Activated CD4-positive, alpha-beta T cell treated with anti-CD3 and anti-CD28 coated beads for 48 hours (primary cell): ENCODE data around the gene DGLUCY.
"Not testable (repeated sequence)": the region's sequence is repeated elsewhere in the genome, so short reads cannot be mapped to it uniquely, and the experiment has no call there.

Source experiments
- DNase-seq: peaks from one replicate; pipeline ENCODE4 v3.0.0-alpha.2; 2020

Gene DGLUCY

DNA sequence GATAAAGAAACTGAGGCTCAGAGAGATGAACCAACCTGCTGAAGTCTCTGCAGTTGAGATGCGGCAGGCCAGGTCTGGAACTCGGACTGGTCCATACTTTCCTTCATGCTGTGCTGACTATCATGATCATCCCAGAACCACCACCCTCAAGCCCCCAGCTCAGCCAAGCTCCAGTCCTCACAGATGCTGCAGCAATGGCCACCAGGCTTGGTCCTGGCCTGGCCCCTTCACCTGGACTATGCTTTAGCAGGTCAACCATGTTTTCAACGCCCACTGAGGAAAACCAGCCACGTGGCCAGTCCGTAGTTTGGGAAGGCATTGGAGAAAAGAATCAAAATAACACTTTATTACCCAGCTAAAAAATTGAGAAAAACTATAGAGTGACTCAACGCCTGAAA, 129.2 kb downstream of the DGLUCY start:
- DNase-seq = no peak

DNA sequence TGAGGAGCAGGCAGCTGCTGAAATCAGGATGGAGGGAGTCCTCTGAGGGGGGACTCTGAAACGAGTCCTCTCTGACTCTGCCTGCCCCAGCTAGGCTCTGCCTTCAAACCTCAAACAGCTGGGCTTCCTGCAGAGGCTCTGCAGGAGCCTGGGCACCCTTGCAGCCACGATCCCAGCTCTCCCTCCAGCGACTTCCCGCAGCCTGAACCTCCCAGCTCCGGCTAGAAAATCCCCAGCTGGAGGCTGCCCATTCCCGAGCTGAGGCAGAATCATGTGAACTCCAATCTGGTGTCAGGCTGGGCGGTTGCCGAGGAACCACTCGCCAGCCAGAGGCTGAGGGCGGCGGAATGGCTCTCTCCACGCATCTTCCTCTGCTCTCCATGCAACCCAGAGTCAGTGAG, 130.6 kb downstream of the DGLUCY start, which contains the start of gene GPR68:
TSS of gene GPR68 (minus strand) at position 204 of the 401 bp plus-strand sequence. CDS start 9,654 bp downstream, outside the sequence.
- no peak for DNase-seq

DNA sequence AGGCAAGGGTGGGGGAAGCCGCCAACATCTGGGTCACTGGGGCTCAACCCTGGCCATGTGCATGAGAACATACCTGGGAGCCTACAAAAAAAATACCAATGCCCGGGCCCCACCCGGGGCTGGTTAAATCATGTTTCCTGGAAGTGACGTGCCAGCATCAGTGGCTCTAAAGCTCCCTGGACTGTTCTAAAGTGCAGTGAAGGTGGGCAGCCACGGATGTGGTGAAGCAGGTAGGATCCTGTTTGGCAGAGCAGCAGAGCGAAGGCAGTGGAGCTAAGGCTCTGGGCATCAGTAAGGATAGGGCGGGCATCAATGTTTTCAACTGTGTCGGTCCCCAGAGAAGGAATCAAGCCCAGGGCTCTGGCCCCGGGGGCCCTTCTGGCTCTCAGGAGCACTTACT, 131.2 kb downstream of the DGLUCY start:
- DNase-seq = peak; percentile 78

DNA sequence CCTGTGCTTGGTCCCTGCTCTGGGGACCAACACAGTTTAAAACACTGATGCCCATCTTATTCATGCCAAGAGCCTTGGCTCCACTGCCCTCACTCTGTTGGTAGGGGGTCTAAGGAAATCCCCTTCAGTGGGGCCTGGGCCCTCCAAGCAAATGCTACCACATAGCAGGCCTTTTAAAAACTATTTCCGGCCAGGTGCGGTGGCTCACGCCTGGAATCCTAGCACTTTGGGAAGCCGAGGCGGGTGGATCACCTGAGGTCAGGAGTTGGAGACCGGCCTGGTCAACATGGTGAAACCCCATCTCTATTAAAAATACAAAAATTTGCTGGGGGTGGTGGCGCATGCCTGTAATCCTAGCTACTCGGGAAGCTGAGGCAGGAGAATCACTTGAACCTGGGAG, 131.7 kb downstream of the DGLUCY start:
- not testable (repeated sequence) for DNase-seq

DNA sequence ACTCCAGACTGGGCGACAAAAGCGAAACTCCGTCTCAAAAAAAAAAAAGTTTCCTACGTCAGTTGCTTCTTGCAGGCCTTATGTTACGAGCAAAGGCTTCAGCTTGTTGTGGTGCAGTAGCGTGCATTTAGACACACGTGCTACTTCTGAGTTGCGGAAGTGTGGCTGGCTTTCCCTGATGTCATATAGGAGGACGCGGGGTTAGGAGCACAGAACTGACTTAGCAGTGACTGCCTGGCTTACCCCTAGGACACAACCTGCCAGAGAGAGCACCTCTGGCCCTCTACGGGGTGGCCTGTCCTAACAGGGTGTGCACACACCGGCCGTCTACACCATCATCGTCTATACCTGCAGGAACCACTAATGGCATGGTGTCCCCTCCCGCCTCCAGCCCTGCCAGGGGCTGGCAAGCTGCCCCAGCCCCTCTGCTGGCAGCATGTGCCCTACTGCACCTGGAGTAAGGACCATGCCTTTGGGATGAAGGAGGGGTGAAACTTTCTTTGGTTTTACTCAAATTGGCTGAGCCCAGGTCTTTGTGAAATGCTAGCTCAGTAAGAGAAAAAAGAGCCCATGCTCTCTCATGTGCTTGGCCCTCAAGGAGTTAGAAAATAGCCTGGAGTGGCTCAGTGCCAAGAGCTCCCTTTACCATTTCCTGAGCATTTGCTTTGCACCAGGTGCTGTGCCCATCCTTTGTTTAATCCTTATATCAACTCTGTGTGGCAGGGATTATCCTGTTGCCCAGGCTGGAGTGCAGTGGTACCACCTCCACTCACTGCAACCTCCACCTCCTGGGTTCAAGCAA, 132.4 kb downstream of the DGLUCY start:
- peak; percentile 80 for DNase-seq

- no peak for DNase-seq
Measured at GRCh38 chr14:91249841-91250616, 136.2 kb downstream of the DGLUCY start.

- DNase-seq = no peak
Measured at GRCh38 chr14:91250912-91251311, 137.0 kb downstream of the DGLUCY start.

DNA sequence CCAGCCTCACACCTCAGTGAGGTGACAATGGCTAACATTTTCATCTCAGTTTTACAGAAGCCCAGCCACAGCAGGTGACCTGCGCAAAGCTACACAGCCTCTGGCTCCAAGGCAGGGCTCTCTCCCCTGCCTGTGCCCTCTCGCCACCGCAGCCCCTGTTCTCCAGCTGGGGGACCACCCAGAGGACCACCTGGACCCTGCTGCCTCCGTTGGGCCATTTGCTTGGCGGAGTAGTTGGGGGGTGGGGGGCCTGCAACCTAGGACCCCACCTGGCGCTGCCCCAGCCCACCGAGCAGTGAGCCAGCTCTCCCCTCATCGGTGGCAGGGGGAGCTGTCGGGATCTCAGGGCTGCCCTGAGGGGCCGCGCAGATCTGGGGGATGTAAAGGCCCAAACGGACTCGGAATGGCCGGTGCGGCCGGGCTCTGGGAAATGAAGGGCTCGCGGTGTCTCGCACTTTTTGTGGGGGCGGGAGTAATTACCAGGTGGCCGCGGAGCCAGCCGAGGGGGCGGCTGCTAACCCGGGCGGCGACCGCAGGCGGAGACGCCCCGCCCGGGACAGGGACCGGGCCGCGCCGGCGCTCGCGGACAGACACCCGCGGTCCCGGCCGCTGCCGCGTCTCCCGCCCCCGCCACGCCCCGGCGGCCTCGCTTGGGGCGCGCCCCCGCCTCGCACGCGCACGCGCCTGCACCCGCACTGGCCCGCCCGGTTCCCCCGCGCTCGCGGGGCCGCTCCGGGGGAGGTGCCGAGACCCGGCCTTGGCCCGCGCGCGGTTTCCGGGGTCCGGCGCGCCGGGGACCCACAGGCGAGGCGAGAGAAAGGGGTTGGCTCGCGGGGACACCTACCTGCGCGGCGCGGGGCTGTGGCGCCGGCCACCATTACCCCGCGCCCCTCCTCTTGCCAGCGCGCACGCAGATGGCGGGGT, 139.3 kb downstream of the DGLUCY start:
- peak; percentile 38 for DNase-seq

DNA sequence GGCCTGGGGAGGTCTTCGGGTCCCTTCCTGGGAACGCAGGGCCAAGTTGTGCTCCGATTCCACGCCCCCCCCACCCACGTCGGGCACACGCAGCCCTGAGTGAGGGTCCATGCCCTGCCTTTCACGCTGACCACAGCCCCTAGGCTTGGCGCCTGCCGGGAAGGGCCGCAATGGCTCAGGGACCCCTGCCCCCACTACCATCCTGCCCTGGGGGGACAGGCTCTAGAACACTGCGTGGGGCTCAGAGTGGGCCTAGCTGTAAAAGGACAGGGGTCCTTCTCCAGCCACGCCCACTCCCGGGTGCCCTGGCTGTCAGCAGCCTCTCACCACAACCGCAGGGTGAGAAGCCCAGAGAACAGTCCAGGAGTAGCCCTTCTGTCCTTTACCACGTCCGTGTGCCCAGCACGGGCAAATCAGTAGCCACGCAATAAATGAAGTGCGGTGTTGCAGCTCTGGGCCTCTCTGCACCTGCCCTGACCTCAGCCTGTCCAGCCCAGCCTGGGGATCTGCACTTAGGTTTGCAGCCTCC, 140.0 kb downstream of the DGLUCY start:
- DNase-seq = no peak

DNA sequence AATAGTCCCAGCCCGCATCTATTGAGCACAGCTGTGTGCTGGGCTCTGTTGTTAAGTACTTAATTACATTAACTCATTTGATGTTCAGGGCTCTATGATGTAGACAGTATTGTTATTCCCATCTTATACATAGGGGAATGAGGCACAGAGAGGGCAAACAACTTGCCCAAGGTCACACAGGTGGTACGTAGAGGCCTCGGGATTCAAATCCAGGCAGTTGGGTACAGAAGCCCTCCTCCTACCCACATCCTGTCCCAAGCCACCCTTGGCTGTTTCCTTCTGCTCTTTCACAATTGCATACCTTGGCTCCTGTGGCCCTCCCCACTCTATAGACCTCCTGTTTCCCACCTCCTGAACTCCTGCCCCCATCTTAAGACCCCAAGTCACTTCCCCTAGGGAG, 140.6 kb downstream of the DGLUCY start:
- DNase-seq = no peak

DNA sequence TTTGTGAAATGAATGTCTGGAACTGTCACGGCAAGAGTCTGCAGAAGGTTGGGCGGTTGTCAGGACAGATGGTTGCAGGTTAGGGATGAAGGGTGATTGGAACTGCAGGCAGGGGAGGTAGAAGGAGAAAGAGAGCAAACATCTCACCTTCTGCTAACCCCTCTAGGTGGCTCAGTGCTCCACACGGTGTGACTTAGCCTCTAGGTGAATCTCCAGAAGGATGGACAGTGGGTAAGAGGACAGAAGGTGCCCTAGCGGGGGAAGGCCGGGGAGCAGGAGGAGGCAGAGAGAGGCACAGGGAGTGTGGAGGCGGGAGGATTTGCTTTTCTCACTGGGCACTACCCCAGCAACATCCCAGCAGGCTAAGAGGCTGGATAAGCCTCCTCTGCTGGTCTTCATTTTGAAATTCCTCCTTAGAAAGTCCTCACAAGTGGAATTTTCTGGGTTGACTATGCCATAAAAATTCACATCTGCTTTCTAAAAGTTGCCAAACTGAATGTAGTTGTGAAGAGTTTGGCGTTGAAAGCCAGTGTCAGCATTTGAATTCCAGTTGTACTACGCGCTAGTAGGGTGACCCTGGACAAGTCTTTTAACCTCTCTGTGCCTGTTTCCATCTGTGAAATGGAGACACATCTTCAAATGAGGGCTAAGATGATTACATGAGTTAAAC, 141.3 kb downstream of the DGLUCY start:
- DNase-seq = no peak

- no peak for DNase-seq
Measured at GRCh38 chr14:91256661-91257060, 142.8 kb downstream of the DGLUCY start.

DNA sequence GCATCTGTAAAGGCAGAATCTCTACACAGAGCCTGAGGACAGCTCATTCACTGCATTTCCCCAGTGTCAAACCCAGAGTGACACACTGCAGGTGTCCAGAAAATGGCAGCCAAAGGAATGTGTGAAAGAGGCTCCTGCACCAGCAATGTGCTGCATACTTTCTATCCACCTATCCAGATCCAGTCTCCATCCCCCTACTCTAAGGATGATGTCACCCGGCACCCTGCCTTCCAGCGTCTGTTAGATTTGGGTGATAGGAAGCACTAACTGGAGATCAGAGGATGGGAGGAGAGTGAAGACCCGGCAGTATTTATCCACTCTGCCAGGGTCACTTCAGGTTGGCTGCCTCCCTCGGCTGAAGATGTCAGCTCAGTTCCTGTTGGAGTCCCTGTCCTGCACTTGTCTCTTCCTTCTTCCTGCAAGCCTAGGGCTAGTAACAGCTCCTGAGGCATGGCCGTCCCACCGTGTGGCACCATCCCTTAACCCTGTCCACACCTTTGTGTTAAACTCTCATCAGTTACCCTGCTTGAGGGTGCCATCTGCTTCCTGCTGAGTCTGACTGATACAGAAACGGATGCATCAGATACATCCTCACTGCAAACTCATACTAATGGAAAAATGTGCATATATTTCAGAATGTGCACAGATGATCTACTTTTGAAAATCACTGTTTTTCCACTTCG, 143.6 kb downstream of the DGLUCY start:
- DNase-seq = no peak

GRCh38 chr14:91258011-91258618, 144.2 kb downstream of the DGLUCY start:
- no peak for DNase-seq

DNA sequence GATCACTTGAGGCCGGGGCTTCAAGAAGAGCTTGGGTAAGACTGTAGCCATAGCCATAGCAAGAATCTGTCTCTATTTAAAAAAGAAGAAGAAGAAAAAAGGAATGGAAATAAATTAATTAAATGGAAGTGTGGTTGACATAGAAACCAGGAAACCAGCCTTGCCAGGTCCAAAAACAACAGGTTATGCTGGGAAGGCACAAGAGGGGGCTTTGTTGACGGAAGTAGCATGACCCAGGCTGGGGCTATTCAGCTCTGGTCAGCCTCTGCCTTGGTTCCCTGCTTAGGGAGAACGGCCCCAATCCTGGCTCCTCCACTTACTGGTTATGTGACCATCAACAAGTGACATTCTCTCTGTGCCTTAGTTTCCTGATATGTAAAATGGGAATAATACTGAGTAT, 145.0 kb downstream of the DGLUCY start:
- DNase-seq = no peak

- DNase-seq = peak; percentile 69
Measured at GRCh38 chr14:91261115-91261514, 147.2 kb downstream of the DGLUCY start.

DNA sequence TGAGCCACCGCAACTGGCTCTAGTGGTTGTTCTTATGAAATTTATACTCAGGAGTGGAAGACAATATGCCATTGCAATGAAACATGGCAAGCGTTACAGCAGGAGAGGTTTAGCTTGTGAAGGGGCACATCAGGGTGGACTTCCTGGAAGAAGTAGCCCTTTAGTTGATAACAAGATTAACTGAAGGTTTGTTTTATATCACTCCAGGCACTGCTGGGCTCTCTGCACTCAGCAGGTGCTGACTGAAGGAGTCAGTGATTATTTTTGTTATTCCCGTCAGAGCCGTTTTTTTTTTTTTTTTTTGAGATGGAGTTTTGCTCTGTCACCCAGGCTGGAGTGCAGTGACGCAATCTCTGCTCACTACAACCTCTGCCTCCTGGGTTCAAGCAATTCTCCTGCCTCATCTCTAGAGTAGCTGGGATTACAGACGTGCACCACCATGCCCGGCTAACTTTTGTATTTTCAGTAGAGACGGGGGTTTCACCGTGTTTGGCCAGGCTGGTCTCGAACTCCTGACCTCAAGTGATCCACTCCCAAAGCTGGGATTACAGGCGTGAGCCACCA, 148.2 kb downstream of the DGLUCY start:
- no peak for DNase-seq

DNA sequence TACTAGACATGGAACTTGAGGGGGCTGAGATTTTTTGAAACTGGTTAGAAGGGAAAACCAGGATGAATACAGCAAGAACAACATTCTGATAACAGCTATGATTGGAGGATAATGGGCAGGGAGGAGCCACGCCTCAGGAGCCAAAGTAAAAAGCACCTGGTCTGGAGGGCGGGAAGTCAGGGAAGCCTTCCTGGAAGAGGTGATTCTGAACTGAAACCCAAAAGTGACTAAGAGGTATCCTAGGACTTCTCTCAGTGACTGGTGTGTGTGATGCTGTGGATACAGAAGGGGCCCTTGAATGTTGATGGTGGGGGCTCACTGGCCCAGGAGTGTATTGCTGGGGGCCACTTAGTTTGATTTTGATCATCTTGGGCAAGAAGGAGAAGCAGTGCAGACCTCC, 149.5 kb downstream of the DGLUCY start:
- DNase-seq = no peak

- DNase-seq = peak; percentile 34
Measured at GRCh38 chr14:91264151-91265150, 150.6 kb downstream of the DGLUCY start.
